D341Med (cell line): Measurements from ENCODE around the gene DAG1.

Experiments
- DNase-seq: peaks from one replicate; pipeline ENCODE4 v3.0.0; 2012; ENCODE audit warnings: low spot score

Gene DAG1

GRCh38 chr3:49469936-49470713, at the start of gene DAG1:
Gene DAG1, plus strand, starts transcription at chr3:49470267. Its CDS starts 40,268 bp downstream, at chr3:49510535.
- DNase-seq: peak; percentile 99

- DNase-seq: peak; percentile 22
Measured at GRCh38 chr3:49421890-49422378, 48.1 kb upstream of the DAG1 start.

- peak; percentile 20 for DNase-seq
Measured at GRCh38 chr3:49422379-49423248, 47.5 kb upstream of the DAG1 start, which contains the start of gene AMT. Gene AMT, minus strand, starts transcription at chr3:49422473. Its CDS starts 23 bp downstream, at chr3:49422450.

- no peak for DNase-seq
Measured at GRCh38 chr3:49424816-49425215, 45.3 kb upstream of the DAG1 start.

- DNase-seq: no peak
Measured at GRCh38 chr3:49427586-49427985, 42.5 kb upstream of the DAG1 start.

DNA sequence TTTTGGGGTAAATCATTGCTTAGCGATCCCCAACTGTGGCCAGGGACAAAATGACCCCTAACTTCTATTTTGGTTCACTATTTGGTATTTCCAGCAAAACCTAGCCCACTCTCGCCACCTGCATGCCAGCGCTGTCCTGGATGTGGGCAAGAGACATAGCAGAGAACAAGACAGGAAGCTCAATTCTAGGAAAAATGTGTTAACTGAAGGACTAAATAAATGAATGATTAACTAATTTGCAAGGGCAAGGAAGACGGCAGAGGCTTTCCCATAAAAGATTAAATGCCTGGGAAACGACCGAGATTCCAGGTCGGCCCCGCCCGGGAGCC, 41.4 kb upstream of the DAG1 start:
- DNase-seq: no peak

DNA sequence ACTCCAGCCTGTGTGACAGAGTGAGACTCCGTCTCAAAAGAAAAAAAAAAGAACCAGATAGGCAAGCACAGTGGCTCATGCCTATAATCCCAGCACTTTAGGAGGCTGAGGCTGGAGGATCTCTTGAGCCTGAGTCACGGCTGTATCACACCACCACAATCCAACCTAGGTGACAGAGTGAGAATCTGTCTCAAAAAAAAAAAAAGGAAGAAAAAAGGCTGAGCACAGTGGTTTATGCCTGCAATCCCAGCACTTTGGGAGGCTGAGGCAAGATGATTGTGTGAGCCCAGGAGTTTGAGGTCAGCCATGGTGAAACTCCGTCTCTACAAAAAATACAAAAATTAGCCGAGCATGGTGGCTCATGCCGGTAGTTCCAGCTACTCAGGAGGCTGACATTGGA, 35.3 kb upstream of the DAG1 start:
- no peak for DNase-seq

- DNase-seq: no peak
Measured at GRCh38 chr3:49445391-49445790, 24.7 kb upstream of the DAG1 start.

DNA sequence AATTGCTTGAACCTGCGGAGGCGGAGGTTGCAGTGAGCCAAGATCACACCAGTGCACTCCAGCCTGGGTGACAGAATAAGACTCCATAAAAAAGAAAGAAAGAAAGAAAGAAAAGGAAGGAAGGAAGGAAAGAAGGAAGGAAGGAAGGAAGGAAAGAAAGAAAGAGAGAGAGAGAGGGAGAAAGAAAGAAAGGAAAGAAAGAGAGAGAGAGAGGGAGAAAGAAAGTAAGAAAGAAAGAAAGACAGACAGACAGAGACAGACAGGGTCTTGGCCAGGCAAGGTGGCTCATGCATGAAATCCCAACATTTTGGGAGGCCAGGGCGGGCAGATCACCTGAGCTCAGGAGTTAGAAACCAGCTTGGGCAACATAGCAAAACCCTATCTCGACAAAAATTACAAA, 16.4 kb upstream of the DAG1 start:
- DNase-seq: no peak

DNA sequence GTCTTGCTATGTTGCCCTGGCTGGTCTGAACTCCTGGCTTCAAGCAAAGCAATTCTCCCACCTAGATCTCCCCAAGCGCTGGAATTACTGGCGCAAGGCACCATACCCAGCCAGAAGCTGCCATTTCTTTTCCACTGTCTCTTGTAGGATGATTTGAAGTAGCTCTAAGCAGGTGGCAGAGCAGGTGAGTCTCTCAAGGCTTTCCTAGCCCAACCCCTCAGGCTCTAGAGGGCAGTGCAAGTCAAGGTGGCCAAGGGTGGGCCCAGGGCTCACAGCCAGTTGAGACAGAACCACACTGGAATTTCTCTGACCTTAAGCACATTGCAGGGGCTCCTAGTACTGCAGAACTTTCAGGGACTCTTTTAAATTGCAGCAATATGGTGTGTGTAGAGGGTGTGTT, 15.6 kb upstream of the DAG1 start:
- DNase-seq: peak; percentile 50

- DNase-seq: no peak
Measured at GRCh38 chr3:49454898-49455681, 15.0 kb upstream of the DAG1 start.

DNA sequence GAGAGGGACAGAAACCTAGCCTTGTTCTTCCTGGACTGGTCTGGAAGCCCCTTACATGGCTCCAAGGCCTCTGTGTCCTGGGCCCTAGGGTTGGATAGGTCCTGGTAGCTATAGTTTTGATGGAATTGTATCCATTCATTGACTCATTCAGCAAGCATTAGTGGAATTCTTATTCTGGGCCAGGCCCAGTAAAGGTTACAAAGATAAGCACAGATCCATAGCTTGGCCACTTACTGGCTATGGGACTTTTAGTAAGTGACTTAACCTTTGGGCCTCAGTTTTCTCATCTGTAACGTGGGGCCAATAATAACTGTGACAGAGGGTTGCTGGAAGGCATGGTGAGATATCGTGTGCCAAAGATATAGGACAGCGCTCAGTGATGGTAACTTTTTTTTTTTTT, 13.6 kb upstream of the DAG1 start:
- DNase-seq: no peak

- no peak for DNase-seq
Measured at GRCh38 chr3:49460188-49460890, 9.7 kb upstream of the DAG1 start.

GRCh38 chr3:49460956-49461355, 9.1 kb upstream of the DAG1 start:
- DNase-seq: no peak

DNA sequence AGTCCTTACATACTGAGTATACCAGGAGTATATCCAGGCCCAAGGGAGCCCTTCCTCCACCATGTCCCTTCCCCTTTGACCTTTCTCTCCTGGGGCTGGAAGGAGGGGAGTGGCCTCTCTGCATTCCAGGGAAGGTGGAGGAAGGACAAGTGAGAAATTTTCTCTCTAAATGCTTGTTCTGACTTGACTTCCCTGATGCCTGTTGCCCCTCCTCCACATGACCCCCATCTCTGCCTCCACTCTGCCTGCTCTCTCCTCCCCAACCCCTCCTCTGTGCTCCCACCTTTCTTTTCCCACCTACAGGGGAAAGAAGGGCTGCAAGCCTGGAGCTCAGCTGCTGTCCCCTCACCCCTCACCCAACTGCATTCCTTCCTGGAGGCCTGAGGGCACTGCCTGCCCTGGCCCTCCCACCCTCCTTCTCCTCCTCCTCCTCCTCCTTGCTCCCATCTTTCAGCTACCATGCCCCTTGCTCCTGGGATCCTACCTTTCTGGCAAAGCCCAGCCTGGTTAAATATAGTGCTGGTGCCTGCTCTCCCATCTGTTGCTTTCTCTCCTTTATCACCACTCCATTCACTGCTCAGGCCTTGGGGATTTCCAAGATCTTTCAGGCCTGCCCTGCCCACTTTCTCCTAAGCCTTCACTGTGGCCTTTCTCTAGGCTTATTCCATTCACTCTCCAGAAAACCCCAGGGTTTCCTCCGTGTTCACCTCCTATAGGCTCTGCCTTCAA, 8.5 kb upstream of the DAG1 start:
- no peak for DNase-seq

DNA sequence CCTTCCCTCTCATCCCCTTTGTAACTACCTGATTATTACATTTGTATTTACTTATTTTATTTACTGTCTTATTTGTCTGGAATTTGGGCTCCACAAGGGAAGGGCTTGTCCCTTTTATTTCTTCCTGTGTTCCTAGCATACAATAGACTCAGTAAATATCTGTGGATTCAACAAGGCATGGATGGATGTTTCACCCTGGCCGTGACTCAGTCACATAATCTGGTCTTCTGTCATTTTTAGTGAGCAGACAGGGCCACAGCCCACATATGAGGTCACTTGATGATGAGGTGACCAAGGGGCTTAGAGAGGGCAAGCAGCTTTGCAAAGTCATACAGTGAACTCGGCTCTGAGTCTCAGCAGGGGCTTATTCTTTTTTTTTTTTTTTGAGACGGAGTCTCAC, 7.8 kb upstream of the DAG1 start:
- DNase-seq: no peak

DNA sequence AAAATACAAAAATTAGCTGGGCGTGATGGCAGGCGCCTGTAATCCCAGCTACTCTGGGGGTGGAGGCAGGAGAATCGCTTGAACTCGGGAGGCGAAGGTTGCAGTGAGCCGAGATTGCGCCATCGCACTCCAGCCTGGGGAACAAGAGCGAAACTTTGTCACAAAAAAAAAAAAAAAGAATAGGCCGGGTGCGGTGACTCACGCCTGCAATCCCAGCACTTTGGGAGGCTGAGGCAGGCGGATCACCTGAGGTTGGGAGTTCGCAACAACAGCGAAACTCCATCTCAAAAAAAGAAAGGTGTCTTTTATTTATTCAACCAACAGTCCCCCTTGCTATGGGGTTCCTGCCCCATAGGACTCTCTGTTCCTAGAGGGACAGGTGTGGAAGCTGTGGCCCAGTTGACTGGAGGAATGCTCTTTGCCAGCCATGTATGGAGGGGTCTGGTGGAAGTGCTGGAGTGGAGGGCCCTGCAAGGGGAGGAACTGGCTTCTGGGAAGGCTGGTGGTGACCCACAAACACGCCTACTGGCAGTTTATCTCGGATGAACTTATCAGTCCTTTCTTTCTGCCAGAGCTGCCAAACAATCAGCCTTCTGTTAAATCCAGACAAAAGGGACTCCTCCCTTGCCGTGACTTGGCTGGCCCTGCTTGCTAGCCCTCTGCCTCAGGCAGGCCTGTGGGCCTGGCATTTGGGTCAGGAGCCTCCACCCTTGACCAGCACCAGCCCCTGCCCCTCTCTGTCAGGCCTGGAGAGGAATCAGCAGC, 4.6 kb upstream of the DAG1 start:
- DNase-seq: no peak

DNA sequence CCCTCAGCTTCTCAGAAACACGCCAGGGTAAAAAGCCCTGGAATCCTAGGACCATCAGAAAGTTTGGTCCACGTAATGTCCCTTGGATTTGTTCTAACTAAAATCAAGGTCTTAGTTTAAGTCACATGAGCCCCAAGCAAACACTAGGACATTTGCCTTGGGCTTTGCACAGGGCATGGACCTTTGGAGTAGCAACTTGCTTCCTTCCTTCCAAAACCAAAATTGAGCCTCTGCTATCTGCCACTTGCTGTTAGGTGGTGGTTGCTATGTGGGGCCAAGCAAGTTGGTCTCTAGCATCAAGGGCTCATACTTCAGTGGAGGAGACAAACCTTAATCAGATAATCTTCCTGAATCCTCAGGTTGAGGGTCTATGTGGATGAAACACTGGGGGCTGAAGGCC, 4.0 kb upstream of the DAG1 start:
- DNase-seq: no peak

- peak; percentile 63 for DNase-seq
Measured at GRCh38 chr3:49469037-49469935, 781 bp upstream of the DAG1 start.
